Central memory CD8-positive, alpha-beta T cell (primary cell): ENCODE measurements around the gene ZMPSTE24.
A peak's percentile ranks its signal among the peaks of the same experiment; 100 is the strongest.
"Not testable (repeated sequence)": the region's sequence is repeated elsewhere in the genome, so short reads cannot be mapped to it uniquely, and the experiment has no call there.

Experiments used
- ATAC-seq: fragments of 150-1000 bp; cut with Tn5 transposase; replicated peaks from 2 replicates; pipeline ENCODE4 v1.10.0; 2022; ENCODE audit warnings: mild to moderate bottlenecking, moderate FRiP score, moderate number of reproducible peaks; ENCODE audit not compliant: poor library complexity, severe bottlenecking; ENCODE audit errors: extremely low read depth
- DNase-seq, 2 donors: peaks; one replicate each; pipeline ENCODE4 v3.0.0; 2021; ENCODE audit warnings: low spot score in 2 of 2
- H3K27ac Mint-ChIP-seq: one replicate; pipeline ENCODE4 v1.8.0; 2022; ENCODE audit warnings: low read depth, mild to moderate bottlenecking, moderate library complexity, mixed read lengths
- H3K27me3 Mint-ChIP-seq: one replicate; pipeline ENCODE4 v1.8.0; 2022; ENCODE audit warnings: mixed read lengths
- H3K36me3 Mint-ChIP-seq: one replicate; pipeline ENCODE4 v1.8.0; 2022; ENCODE audit warnings: mild to moderate bottlenecking, moderate library complexity, mixed read lengths; ENCODE audit not compliant: insufficient read depth
- H3K4me1 Mint-ChIP-seq: one replicate; pipeline ENCODE4 v1.8.0; 2022; ENCODE audit warnings: mixed read lengths
- H3K4me3 Mint-ChIP-seq: one replicate; pipeline ENCODE4 v1.8.0; 2022; ENCODE audit warnings: mild to moderate bottlenecking, moderate library complexity, mixed read lengths
- H3K9me3 Mint-ChIP-seq: one replicate; pipeline ENCODE4 v1.8.0; 2022; ENCODE audit warnings: mixed read lengths

Gene ZMPSTE24

GRCh38 chr1:40317394-40318074, 59.5 kb downstream of the ZMPSTE24 start:
- peak overlapping the region; percentile 71 for H3K4me3 Mint-ChIP-seq
- no peak overlapping the region for H3K27ac Mint-ChIP-seq
- no peaks in the 10 kb centered on the region for H3K36me3 Mint-ChIP-seq
- no peak for ATAC-seq
- peaks cover 21% of the 10 kb centered on the region for H3K27me3 Mint-ChIP-seq
- DNase-seq: no peak
- peaks cover 31% of the 10 kb centered on the region for H3K4me1 Mint-ChIP-seq
- no peaks in the 10 kb centered on the region for H3K9me3 Mint-ChIP-seq

- Mint-ChIP-seq H3K27me3 (peaks cover 21% of the 10 kb centered on the region), H3K4me3 (no peak overlapping the region), H3K27ac (no peak overlapping the region), H3K9me3 (no peaks in the 10 kb centered on the region), H3K4me1 (peaks cover 31% of the 10 kb centered on the region), H3K36me3 (peaks cover 1% of the 10 kb centered on the region)
- no peak for DNase-seq
- no peak for ATAC-seq
These were observed 60.4 kb downstream of the ZMPSTE24 start for GRCh38 chr1:40318476-40318875.

GRCh38 chr1:40318970-40319621, 61.1 kb downstream of the ZMPSTE24 start:
- H3K27me3 Mint-ChIP-seq: peaks cover 21% of the 10 kb centered on the region
- H3K4me3 Mint-ChIP-seq: no peak overlapping the region
- H3K4me1 Mint-ChIP-seq: peaks cover 31% of the 10 kb centered on the region
- no peak overlapping the region for H3K27ac Mint-ChIP-seq
- H3K36me3 Mint-ChIP-seq: peaks cover 1% of the 10 kb centered on the region
- no peaks in the 10 kb centered on the region for H3K9me3 Mint-ChIP-seq
- ATAC-seq (no peak), DNase-seq (no peak)

GRCh38 chr1:40331403-40331802, 73.4 kb downstream of the ZMPSTE24 start:
- ATAC-seq, H3K4me3 Mint-ChIP-seq, H3K36me3 Mint-ChIP-seq, H3K27me3 Mint-ChIP-seq, H3K9me3 Mint-ChIP-seq, H3K27ac Mint-ChIP-seq, H3K4me1 Mint-ChIP-seq, DNase-seq: not testable (repeated sequence)

- Mint-ChIP-seq H3K4me3 (no peak overlapping the region), H3K27ac (no peak overlapping the region), H3K4me1 (no peaks in the 10 kb centered on the region), H3K27me3 (peaks cover 9% of the 10 kb centered on the region), H3K9me3 (no peaks in the 10 kb centered on the region), H3K36me3 (no peaks in the 10 kb centered on the region)
- ATAC-seq (no peak), DNase-seq (no peak)
These were observed 74.7 kb downstream of the ZMPSTE24 start for GRCh38 chr1:40332695-40333094.

GRCh38 chr1:40337443-40337842, 79.4 kb downstream of the ZMPSTE24 start:
- no peaks in the 10 kb centered on the region for H3K36me3 Mint-ChIP-seq
- no peak overlapping the region for H3K4me3 Mint-ChIP-seq
- H3K9me3 Mint-ChIP-seq: no peaks in the 10 kb centered on the region
- H3K4me1 Mint-ChIP-seq: peaks cover 27% of the 10 kb centered on the region
- peaks cover under 1% of the 10 kb centered on the region for H3K27me3 Mint-ChIP-seq
- ATAC-seq (no peak), DNase-seq (no peak)
- H3K27ac Mint-ChIP-seq: no peak overlapping the region

- Mint-ChIP-seq H3K27me3 (no peaks in the 10 kb centered on the region), H3K9me3 (no peaks in the 10 kb centered on the region), H3K27ac (no peak overlapping the region), H3K36me3 (no peaks in the 10 kb centered on the region), H3K4me3 (no peak overlapping the region), H3K4me1 (peaks cover 28% of the 10 kb centered on the region)
- ATAC-seq (peak; percentile 70), DNase-seq (peak; percentile 86 to 90)
These were observed 80.8 kb downstream of the ZMPSTE24 start for GRCh38 chr1:40338745-40339419.

- Mint-ChIP-seq H3K4me3 (no peak overlapping the region), H3K27me3 (no peaks in the 10 kb centered on the region), H3K4me1 (peaks cover 36% of the 10 kb centered on the region), H3K36me3 (no peaks in the 10 kb centered on the region), H3K9me3 (no peaks in the 10 kb centered on the region), H3K27ac (no peak overlapping the region)
- DNase-seq (no peak), ATAC-seq (no peak)
These were observed 81.6 kb downstream of the ZMPSTE24 start for GRCh38 chr1:40339420-40340323.

GRCh38 chr1:40341491-40342380, 83.7 kb downstream of the ZMPSTE24 start:
- no peak for DNase-seq
- peak overlapping the region; percentile 59 for H3K27ac Mint-ChIP-seq
- peaks cover 4% of the 10 kb centered on the region for H3K36me3 Mint-ChIP-seq
- no peak for ATAC-seq
- no peaks in the 10 kb centered on the region for H3K27me3 Mint-ChIP-seq
- no peaks in the 10 kb centered on the region for H3K9me3 Mint-ChIP-seq
- peak overlapping the region; percentile 5 for H3K4me3 Mint-ChIP-seq
- peaks cover 40% of the 10 kb centered on the region for H3K4me1 Mint-ChIP-seq

- H3K4me3 Mint-ChIP-seq: peak overlapping the region; percentile 5
- DNase-seq, H3K27me3 Mint-ChIP-seq, ATAC-seq, H3K36me3 Mint-ChIP-seq, H3K9me3 Mint-ChIP-seq: not testable (repeated sequence)
- peak overlapping the region; percentile 59 for H3K27ac Mint-ChIP-seq
- H3K4me1 Mint-ChIP-seq: peaks cover 40% of the 10 kb centered on the region
These were observed 84.3 kb downstream of the ZMPSTE24 start for GRCh38 chr1:40342381-40342717.
